SU-DHL-6 (cell line): ENCODE measurements around the gene MOB4.

Source experiments
- CTCF ChIP-seq: fragments of 200-600 bp; sonication (generic); IDR thresholded peaks from one replicate; pipeline ENCODE4 v1.5.1; 2017; ENCODE audit warnings: antibody characterized with exemption, mild to moderate bottlenecking, low read length, moderate library complexity; ENCODE audit not compliant: insufficient read depth, poor library complexity, severe bottlenecking
- EZH2phosphoT487 ChIP-seq: fragments of 200-600 bp; sonication (generic), shearing (Covaris generic); conservative IDR thresholded peaks from 2 replicates; pipeline ENCODE4 v1.6.1; 2018; ENCODE audit warnings: mild to moderate bottlenecking, antibody characterized with exemption, low read length, moderate library complexity, mixed read lengths

- TF ChIP-seq CTCF (no peak), EZH2phosphoT487 (no peak)
These were observed 32.7 kb downstream of the MOB4 start for GRCh38 chr2:197548582-197548981.
